Heart left ventricle (tissue), 16 donors: ENCODE results near the gene SULF2. TPM values are rescaled to one million over a fixed set of nuclear protein-coding genes. Genes with fewer than 3 reads are reported as not detected.

ENCODE experiments used
- ATAC-seq, 4 donors: fragments of 200-7000 bp; cut with Tn5 transposase; one replicate each; pipeline ENCODE4 v1.9.1; 2020 to 2022; ENCODE audit warnings: moderate library complexity in 4 of 4, mild to moderate bottlenecking in 3 of 4, moderate number of reproducible peaks in 1 of 4
- DNase-seq, 5 donors: peaks; one replicate each; pipeline ENCODE4 v3.0.0-alpha.2; 2020
- H3K27ac ChIP-seq, 12 donors: fragments of 200-600 bp; sonication (generic) in 4 of 12; one replicate each; pipeline versions ENCODE4 v1.5.0 to v1.8.0; 2016 to 2022; ENCODE audit warnings: mild to moderate bottlenecking in 2 of 12
- H3K27me3 ChIP-seq, 9 donors: fragments of 200-600 bp; sonication (generic) in 2 of 9; one replicate each; pipeline versions ENCODE4 v1.5.1 to v1.8.0; 2016 to 2022; ENCODE audit warnings: mild to moderate bottlenecking in 3 of 9
- H3K36me3 ChIP-seq, 9 donors: fragments of 200-600 bp; sonication (generic) in 2 of 9; one replicate each; pipeline versions ENCODE4 v1.5.0 to v1.8.0; 2018 to 2022; ENCODE audit warnings: mild to moderate bottlenecking in 2 of 9
- H3K4me1 ChIP-seq, 12 donors: fragments of 200-600 bp; sonication (generic) in 4 of 12; one replicate each; pipeline versions ENCODE4 v1.5.0 to v1.8.0; 2016 to 2022; ENCODE audit warnings: mild to moderate bottlenecking in 3 of 12
- H3K4me3 ChIP-seq, 12 donors: fragments of 200-600 bp; sonication (generic) in 4 of 12; one replicate each; pipeline versions ENCODE4 v1.5.0 to v1.8.0; 2017 to 2022; ENCODE audit warnings: mild to moderate bottlenecking in 9 of 12, moderate library complexity in 4 of 12
- H3K9me3 ChIP-seq, 12 donors: fragments of 200-600 bp; sonication (generic) in 4 of 12; one replicate each; pipeline versions ENCODE4 v1.5.0 to v1.8.0; 2016 to 2022; ENCODE audit warnings: mild to moderate bottlenecking in 1 of 12
- CTCF ChIP-seq, 12 donors: fragments of 200-600 bp; sonication (generic) in 4 of 12; IDR thresholded peaks; one replicate each; pipeline versions ENCODE4 v1.5.0 to v1.8.0; 2018 to 2022; ENCODE audit warnings: antibody characterized with exemption in 12 of 12, mild to moderate bottlenecking in 5 of 12
- POLR2A ChIP-seq, 2 donors: fragments of 450-650 bp; IDR thresholded peaks; one replicate each; pipeline ENCODE4 v1.6.1; 2017; ENCODE audit warnings: antibody characterized with exemption in 2 of 2, mild to moderate bottlenecking in 2 of 2, moderate library complexity in 2 of 2
- WGBS, 4 donors: extraction: QIAGEN DNeasy Blood & Tissue Kit in 2 of 4; methylation state at CpG; one replicate each; pipeline versions ENCODE4 v1.1.5 to v1.1.7; 2013 to 2018; 5-methylcytosine and 5-hydroxymethylcytosine counted together
- intact Hi-C, 10 donors: fragments of 100-400 bp; cut with DNase I; formaldehyde crosslinking; loops; one replicate each; pipeline versions ENCODE4 v1.11.1 to v1.14.2; 2022
- polyA plus RNA-seq, 2 donors: library from polyadenylated mRNA; stranded (reverse); fragments of 200-250 nt; gene quantifications; one replicate each; pipeline ENCODE4 v1.2.3, GENCODE V29; 2013
- total RNA-seq, 9 donors: library from RNA; depleted of rRNA in 2 of 9; stranded (reverse); fragments of >200 nt in 2 of 9; fragmentation: NEBNext Ultra II Directional in 3 of 9; extraction: Animal tissue kit (Norgen Biotek cat#: 25700) in 3 of 9; gene quantifications; one replicate each; pipeline versions ENCODE4 v1.1.0 to v1.2.4, GENCODE V29; 2016 to 2023
- donor health status: ischemic (EF 13 %, LVEDD 7.1; RV severe dilation, severe dysfunction).
- donor health status: healthy with polysubstance abuse.
- donor health status: DM: no; HTN: yes; CAD: no.
- donor health status: DM: no; HTN: no; CAD: no.
- donor health status: ischemic (EF 25% LVEDD 6.9; RV normal size, moderate dysfunction).
- donor health status: ischemic (EF 25% LVEDD 5.7; RV mildly dilated, moderate dysfunction).
- donor health status: healthy.
- donor health status: DM: yes; HTN: yes; CAD: no.
- donor health status: ischemic (EF 35%, LVEDD 5.7; RV mildly dilated, moderate dysfunction).
- donor health status: nonischemic (EF 11% LVEDD 7.7; RV severe dilation, severe dysfunction).
- donor health status: DM: yes; HTN: yes; CAD: no.
- donor health status: PGD.
- donor health status: ischemic (EF 29% LVEDD 5.4; RV normal size, mild dysfunction).
- donor health status: nonischemic (EF 23%, LVEDD 6.1; RV moderate dilation, normal function).

The SULF2 gene
- total and polyA plus RNA-seq, 11 donors, result 16.7 to 51.5 (median 28.5) TPM

GRCh38 chr20:47614703-47615309 lies 170.5 kb downstream of the SULF2 start:
- Histone ChIP-seq H3K27ac (no peak overlapping the region), H3K4me3 (no peak overlapping the region), H3K36me3 (no peaks in the 10 kb centered on the region), H3K9me3 (no peaks in the 10 kb centered on the region), H3K4me1 (peaks cover 0 to 49% (median 21%) of the 10 kb centered on the region in 12 donors), H3K27me3 (no peaks in the 10 kb centered on the region)
- no peak for DNase-seq
- WGBS, 4 donors, result 91 to 97% (median 95%) methylated on average over 2 of the region's 2 CpGs
- TF ChIP-seq POLR2A (IDR thresholded peaks at IDR 0.05) (no peak), CTCF (IDR thresholded peaks at IDR 0.05) (no peak)
- ATAC-seq, result no peak
- intact Hi-C loops, result loop anchor here in 5 of 10 donors (5.0 to 10.0 kb wide), 3 partner anchors 38 to 113 kb away; partner anchors contain the start of gene NCOA3 (in 4 of the 5)

DNA sequence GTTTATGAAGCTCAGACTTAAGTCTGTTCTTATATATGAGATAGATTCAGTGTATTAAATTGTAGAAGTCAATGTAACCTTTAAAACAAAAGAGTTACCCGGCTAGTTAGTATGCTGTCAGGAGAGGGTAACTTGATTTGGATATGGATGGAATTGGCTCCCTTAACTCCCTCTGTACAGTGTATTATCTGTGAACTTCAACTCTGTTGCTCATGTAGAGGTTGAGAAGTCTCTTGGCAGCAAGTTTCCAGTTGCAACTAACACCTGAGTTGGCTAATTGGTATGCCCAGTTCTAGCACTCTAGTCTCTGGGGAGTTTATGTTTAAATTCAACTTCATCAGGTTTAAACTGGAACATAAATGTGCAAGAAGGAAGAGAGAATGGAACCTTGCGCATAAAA lies 172.6 kb downstream of the SULF2 start:
- Histone ChIP-seq H3K4me1 (peaks cover 0 to 60% (median 24%) of the 10 kb centered on the region in 12 donors), H3K27ac (peak overlapping the region in 2 of 12 donors; percentile 10 to 33), H3K4me3 (no peak overlapping the region), H3K36me3 (no peaks in the 10 kb centered on the region), H3K27me3 (no peaks in the 10 kb centered on the region), H3K9me3 (no peaks in the 10 kb centered on the region)
- peak in 3 of 4 donors; percentile 27 to 71 (median 49) for ATAC-seq
- no peak for TF ChIP-seq POLR2A (IDR thresholded peaks at IDR 0.05)
- no peak for TF ChIP-seq CTCF (IDR thresholded peaks at IDR 0.05)
- no peak for DNase-seq
- WGBS, 4 donors, result 68 to 86% (median 78%) methylated on average over 2 of the region's 2 CpGs
- intact Hi-C loops, result loop anchor here in 4 of 10 donors (5.0 to 10.0 kb wide), 3 partner anchors 35 to 110 kb away; partner anchors contain the start of gene NCOA3 (in 3 of the 4)

DNA sequence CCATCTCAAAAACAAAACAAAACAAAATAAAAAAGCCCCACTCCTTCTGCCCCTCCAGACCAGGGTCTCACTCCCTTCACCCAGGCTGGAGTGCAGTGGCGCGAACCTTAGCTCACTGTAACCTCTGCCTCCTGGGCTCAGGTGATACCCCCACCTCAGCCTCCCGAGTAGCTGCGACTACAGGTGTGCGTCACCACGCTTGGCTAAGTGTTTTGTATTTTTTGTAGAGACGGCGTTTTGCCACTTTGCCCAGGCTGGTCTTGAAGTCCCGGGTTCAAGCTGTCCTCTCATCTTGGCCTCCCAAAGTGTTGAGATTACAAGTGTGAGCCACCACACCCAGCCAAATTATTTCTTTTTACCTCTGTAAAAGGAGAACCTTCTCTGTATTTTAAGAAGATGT lies 173.5 kb downstream of the SULF2 start:
- no peaks in the 10 kb centered on the region for H3K36me3 ChIP-seq
- H3K4me1 ChIP-seq, result peaks cover 0 to 66% (median 27%) of the 10 kb centered on the region in 12 donors
- no peak overlapping the region for H3K27ac ChIP-seq
- ATAC-seq (no peak), DNase-seq (no peak)
- intact Hi-C loops, result loop anchor here in 4 of 10 donors (5.0 to 10.0 kb wide), 3 partner anchors 34 to 109 kb away; partner anchors contain the start of gene NCOA3 (in 3 of the 4)
- no peaks in the 10 kb centered on the region for H3K27me3 ChIP-seq
- 97 to 99% (median 98%) methylated on average over 9 of the region's 9 CpGs for WGBS, 4 donors
- TF ChIP-seq POLR2A (IDR thresholded peaks at IDR 0.05), result no peak
- no peak for TF ChIP-seq CTCF (IDR thresholded peaks at IDR 0.05)
- H3K9me3 ChIP-seq, result no peaks in the 10 kb centered on the region
- no peak overlapping the region for H3K4me3 ChIP-seq

DNA sequence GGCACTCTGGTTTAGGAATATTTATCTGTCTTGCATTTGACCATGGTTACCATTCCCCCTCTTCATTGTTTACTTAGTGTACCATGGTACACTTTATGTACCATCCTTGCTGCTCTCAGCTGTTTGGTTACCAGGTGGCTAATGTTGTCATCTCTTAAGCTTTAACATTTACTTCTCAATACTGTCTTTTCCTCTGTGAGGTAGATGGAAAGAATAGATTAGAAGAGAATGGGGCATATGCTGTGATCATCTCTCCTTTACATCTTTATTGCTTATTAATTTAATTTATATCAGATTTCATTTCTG lies 174.4 kb downstream of the SULF2 start:
- Histone ChIP-seq H3K27ac (peak overlapping the region in 4 of 12 donors; percentile 12 to 74 (median 16)), H3K36me3 (no peaks in the 10 kb centered on the region), H3K4me1 (peaks cover 0 to 70% (median 27%) of the 10 kb centered on the region in 12 donors), H3K27me3 (no peaks in the 10 kb centered on the region), H3K9me3 (no peaks in the 10 kb centered on the region), H3K4me3 (no peak overlapping the region)
- ATAC-seq (no peak), DNase-seq (no peak)
- TF ChIP-seq POLR2A (IDR thresholded peaks at IDR 0.05), result no peak
- no peak for TF ChIP-seq CTCF (IDR thresholded peaks at IDR 0.05)
- intact Hi-C loops, result loop anchor here in 4 of 10 donors (5.0 to 10.0 kb wide), 3 partner anchors 34 to 109 kb away; partner anchors contain the start of gene NCOA3 (in 3 of the 4)
